ENCODE results near the gene PLAAT3. TPM values are rescaled to one million over a fixed set of nuclear protein-coding genes. Genes with fewer than 3 reads are reported as not detected.
"Not testable (repeated sequence)": the region's sequence is repeated elsewhere in the genome, so short reads cannot be mapped to it uniquely, and the experiment has no call there.

PLAAT3 gene
- total and polyA plus RNA-seq, 11 donors: 74.9 to 191 (median 126) TPM

GRCh38 chr11:63530021-63530420 is 84.2 kb downstream of the PLAAT3 start:
- no peaks in the 10 kb centered on the region for H3K9me3 ChIP-seq

GRCh38 chr11:63529373-63529772 is 84.9 kb downstream of the PLAAT3 start:
- ATAC-seq; H3K36me3 ChIP-seq; H3K4me3 ChIP-seq; DNase-seq; H3K27ac ChIP-seq; intact Hi-C loops (cut with DNase I); H3K27me3 ChIP-seq; H3K9me3 ChIP-seq: not testable (repeated sequence)
- H3K4me1 ChIP-seq: peaks cover 0 to 21% (median 0%) of the 10 kb centered on the region in 12 donors
- WGBS, 4 donors: 67 to 79% (median 75%) methylated on average over 6 of the region's 6 CpGs

More at GRCh38 chr11:63530021-63530420, 84.2 kb downstream of the PLAAT3 start:
- H3K27me3 ChIP-seq: no peaks in the 10 kb centered on the region
- H3K36me3 ChIP-seq: no peaks in the 10 kb centered on the region
- H3K27ac ChIP-seq: no peak overlapping the region
- H3K4me3 ChIP-seq: no peak overlapping the region
- no peak for ATAC-seq
- intact Hi-C loops (cut with DNase I): loop anchor here in 1 of 10 donors (10.0 kb wide), 1 partner anchor 85 kb away; the partner anchor contains the start of gene PLAAT3
- TF ChIP-seq CTCF (IDR thresholded peaks at IDR 0.05): no peak
- TF ChIP-seq POLR2A (IDR thresholded peaks at IDR 0.05): no peak
- 91 to 94% (median 92%) methylated on average over 2 of the region's 2 CpGs for WGBS, 4 donors
- DNase-seq: no peak
- H3K4me1 ChIP-seq: peaks cover 0 to 28% (median 0%) of the 10 kb centered on the region in 12 donors

GRCh38 chr11:63528729-63529278 is 85.4 kb downstream of the PLAAT3 start:
- H3K27ac ChIP-seq; H3K4me3 ChIP-seq; H3K36me3 ChIP-seq; ATAC-seq; H3K27me3 ChIP-seq; DNase-seq; intact Hi-C loops (cut with DNase I); H3K9me3 ChIP-seq: not testable (repeated sequence)
- H3K4me1 ChIP-seq: peaks cover 0 to 19% (median 0%) of the 10 kb centered on the region in 12 donors
- WGBS, 4 donors: 70 to 84% (median 78%) methylated on average over 1 of the region's 3 CpGs

GRCh38 chr11:63528156-63528555 is 86.1 kb downstream of the PLAAT3 start:
- intact Hi-C loops (cut with DNase I); ATAC-seq; DNase-seq; H3K4me3 ChIP-seq; H3K27me3 ChIP-seq; H3K27ac ChIP-seq; H3K36me3 ChIP-seq: not testable (repeated sequence)
- WGBS, 4 donors: 19 to 38% (median 27%) methylated on average over 5 to 8 of the region's 11 CpGs
- Histone ChIP-seq H3K9me3 (peaks cover 0 to 13% (median 0%) of the 10 kb centered on the region in 12 donors), H3K4me1 (peaks cover 0 to 19% (median 0%) of the 10 kb centered on the region in 12 donors)

GRCh38 chr11:63527667-63528066 is 86.6 kb downstream of the PLAAT3 start:
- Histone ChIP-seq H3K36me3 (no peaks in the 10 kb centered on the region), H3K27me3 (no peaks in the 10 kb centered on the region), H3K27ac (no peak overlapping the region), H3K9me3 (peaks cover 0 to 18% (median 0%) of the 10 kb centered on the region in 12 donors), H3K4me1 (peaks cover 0 to 16% (median 0%) of the 10 kb centered on the region in 12 donors), H3K4me3 (no peak overlapping the region)
- intact Hi-C loops (cut with DNase I): no loop called here
- TF ChIP-seq CTCF (IDR thresholded peaks at IDR 0.05): no peak
- TF ChIP-seq POLR2A (IDR thresholded peaks at IDR 0.05): no peak
- no peak for ATAC-seq
- 78 to 87% (median 85%) methylated on average over 2 of the region's 2 CpGs for WGBS, 4 donors
- DNase-seq: no peak

Other genes starting within 250 kb of the PLAAT3 start
- not detected for gene SLC22A9, start 244.6 kb downstream of the PLAAT3 start, total RNA-seq
- not detected for gene SLC22A9, start 244.6 kb downstream of the PLAAT3 start, polyA plus RNA-seq
- gene PLAAT5, start 123.3 kb downstream of the PLAAT3 start, total RNA-seq: 1 to 10 TPM in 8 of 9 donors, under 1 TPM in 1; 0.49 to 7.1 (median 1.6) TPM
- gene PLAAT5, start 123.3 kb downstream of the PLAAT3 start, polyA plus RNA-seq: 1 to 10 TPM in 1 of 2 donors, under 1 TPM in 1; 0.73 to 1.1 TPM
- 10 to 100 TPM in 1 of 9 donors, 1 to 10 TPM in 3, under 1 TPM in 3, not detected in 2; 0.32 to 15.1 (median 1.1) TPM for gene LGALS12, start 108.3 kb downstream of the PLAAT3 start, total RNA-seq
- 1 to 10 TPM; 1.2 to 4.6 TPM for gene LGALS12, start 108.3 kb downstream of the PLAAT3 start, polyA plus RNA-seq
- 100 to 1,000 TPM in 1 of 9 donors, 10 to 100 TPM in 3, 1 to 10 TPM in 5; 4.6 to 484 (median 8.0) TPM for gene PLAAT4, start 77.6 kb downstream of the PLAAT3 start, total RNA-seq
- 1 to 10 TPM; 6.8 to 9.5 TPM for gene PLAAT4, start 77.6 kb downstream of the PLAAT3 start, polyA plus RNA-seq
- gene PLAAT2, start 51.1 kb downstream of the PLAAT3 start, total RNA-seq: 1 to 10 TPM in 1 of 9 donors, under 1 TPM in 1, not detected in 7; 0.46 to 3.8 TPM
- gene PLAAT2, start 51.1 kb downstream of the PLAAT3 start, polyA plus RNA-seq: under 1 TPM; 0.11 to 0.38 TPM
- gene ATL3, start 56.9 kb upstream of the PLAAT3 start, total RNA-seq: 10 to 100 TPM; 10.4 to 30.4 (median 13.8) TPM
- 1 to 10 TPM; 4.7 to 7.5 TPM for gene ATL3, start 56.9 kb upstream of the PLAAT3 start, polyA plus RNA-seq
- 10 to 100 TPM; 36.2 to 82.9 (median 72.2) TPM for gene RTN3, start 67.1 kb upstream of the PLAAT3 start, total RNA-seq
- 10 to 100 TPM; 31.2 to 65.9 TPM for gene RTN3, start 67.1 kb upstream of the PLAAT3 start, polyA plus RNA-seq
- gene ZFTA, start 154.3 kb upstream of the PLAAT3 start, total RNA-seq: 10 to 100 TPM in 5 of 9 donors, 1 to 10 TPM in 4; 8.1 to 17.9 (median 10.6) TPM
- gene ZFTA, start 154.3 kb upstream of the PLAAT3 start, polyA plus RNA-seq: 1 to 10 TPM; 4.6 to 6.3 TPM
- 10 to 100 TPM in 6 of 9 donors, 1 to 10 TPM in 3; 7.8 to 11.8 (median 10.6) TPM for gene SPINDOC, start 199.0 kb upstream of the PLAAT3 start, total RNA-seq
- 10 to 100 TPM; 11.6 to 12.0 TPM for gene SPINDOC, start 199.0 kb upstream of the PLAAT3 start, polyA plus RNA-seq
- 10 to 100 TPM; 26.7 to 53.5 (median 40.8) TPM for gene MARK2, start 224.7 kb upstream of the PLAAT3 start, total RNA-seq
- gene MARK2, start 224.7 kb upstream of the PLAAT3 start, polyA plus RNA-seq: 10 to 100 TPM; 17.0 to 34.3 TPM

Data from heart left ventricle (tissue), 16 donors.